AML-193 (cell line): ENCODE results near the gene SCFD2.
"Not testable (repeated sequence)": the region's sequence is repeated elsewhere in the genome, so short reads cannot be mapped to it uniquely, and the experiment has no call there.

Experiments used
- DNase-seq, 2 experiments: peaks; one replicate each; lab custom pipeline; 2025; lab: John Stamatoyannopoulos, UW

SCFD2 gene

DNA sequence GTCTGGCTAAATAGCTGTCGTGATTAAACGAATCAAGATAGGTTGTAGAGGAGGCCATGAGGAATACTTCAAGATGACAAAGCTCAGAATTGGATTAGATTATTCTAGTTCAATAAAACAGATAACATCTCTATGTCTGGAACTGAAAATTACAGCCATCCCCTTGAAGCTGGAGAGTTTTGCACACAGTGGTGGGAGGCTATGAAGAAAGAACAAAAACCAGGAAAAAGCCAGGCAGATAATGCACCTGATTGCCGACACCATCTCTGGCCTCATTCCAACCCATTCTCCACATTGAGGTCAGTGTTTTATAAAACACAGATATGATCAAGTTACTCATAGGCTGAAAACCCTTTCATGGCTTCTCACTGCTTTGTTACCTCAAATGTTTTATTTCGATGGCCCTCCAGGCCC lies 315.5 kb downstream of the SCFD2 start:
- DNase-seq, result no peak

DNA sequence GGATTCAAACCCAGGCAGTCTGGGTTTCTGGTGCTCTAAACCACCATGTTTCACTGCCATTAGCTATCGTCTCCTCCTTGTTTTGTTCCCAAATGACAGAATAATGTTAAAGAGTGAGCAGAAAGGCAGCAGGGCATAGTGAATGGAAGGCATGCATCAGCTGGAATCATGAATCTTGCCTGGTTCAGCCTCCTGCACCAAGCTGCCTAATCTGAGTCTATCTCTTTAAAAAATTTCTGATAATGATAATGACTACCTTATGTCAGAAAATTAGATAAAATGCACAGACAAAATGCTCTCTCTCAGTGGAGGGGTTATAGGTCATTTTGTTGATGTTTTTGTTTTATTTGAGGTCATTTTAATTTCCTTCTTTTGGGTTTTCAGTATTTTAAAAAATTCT lies 316.3 kb downstream of the SCFD2 start:
- no peak for DNase-seq

DNA sequence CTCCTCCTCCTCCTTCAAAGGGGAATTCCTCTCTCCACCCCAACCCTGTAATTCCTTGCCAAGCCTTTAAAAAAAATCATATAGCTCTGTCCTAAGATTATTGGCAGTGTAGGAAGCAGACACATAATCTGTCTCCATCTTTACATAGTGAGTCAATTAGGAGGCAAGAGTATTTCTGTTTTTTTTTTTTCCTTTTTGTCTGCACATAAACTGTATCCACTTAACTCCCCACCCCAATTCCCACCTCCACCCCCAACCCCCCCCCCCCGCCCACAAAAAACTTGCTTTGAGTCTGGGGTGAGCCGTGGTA lies 321.3 kb downstream of the SCFD2 start:
- no peak for DNase-seq

DNA sequence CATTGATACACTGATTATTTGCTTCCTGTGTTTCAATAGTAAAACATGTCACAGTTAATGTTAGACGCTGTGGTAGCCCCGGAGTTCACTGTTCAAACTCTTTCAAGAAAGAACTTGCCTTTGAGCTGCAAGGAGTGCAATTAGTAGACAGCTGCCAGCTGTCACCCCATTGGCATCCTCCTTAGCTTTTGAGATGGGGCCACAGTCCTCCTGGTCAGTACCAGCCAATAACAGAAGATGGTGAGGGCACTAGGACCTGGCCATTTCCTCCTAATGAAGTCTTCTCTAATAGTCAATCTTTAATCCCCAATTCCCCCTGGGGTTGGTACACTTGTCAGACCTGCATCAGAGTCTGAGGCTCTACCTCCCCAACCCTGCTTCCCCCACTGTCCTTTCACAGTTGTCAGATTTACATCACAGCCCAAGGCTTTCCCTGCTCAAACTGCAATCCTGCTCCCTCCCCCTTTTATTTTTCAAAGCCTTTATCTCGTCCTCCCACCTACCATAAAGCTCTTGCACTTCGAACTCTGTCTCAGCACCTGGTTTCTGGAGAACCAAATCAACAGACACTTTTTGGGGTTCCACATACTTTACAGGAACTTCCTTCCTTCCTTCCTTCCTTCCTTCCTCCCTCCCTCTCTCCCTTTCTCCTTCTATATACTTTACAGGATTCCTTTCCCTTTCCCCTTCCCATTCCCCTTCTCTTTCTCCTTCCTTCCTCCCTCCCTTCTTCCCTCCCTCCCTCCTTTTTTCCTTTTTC lies 321.8 kb downstream of the SCFD2 start:
- no peak for DNase-seq

DNA sequence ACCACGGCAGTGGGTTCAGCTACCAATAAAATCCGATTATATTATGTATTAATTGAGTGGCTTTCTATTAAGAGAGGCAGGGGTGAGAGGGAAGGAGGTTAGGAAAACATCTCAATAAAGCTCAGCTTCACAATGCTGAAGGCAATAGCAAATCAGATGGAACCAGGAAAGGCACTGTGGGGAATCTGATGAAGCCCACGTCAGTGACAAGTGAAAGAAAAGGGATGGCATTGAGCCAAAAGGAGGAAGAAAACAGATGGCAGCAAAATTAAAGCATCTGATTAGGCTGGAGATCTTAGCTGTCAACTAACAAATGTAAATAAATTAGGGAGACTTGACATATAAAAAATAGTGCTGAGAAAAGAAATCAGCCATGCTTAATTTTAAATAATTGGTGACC lies 322.8 kb downstream of the SCFD2 start:
- no peak for DNase-seq

DNA sequence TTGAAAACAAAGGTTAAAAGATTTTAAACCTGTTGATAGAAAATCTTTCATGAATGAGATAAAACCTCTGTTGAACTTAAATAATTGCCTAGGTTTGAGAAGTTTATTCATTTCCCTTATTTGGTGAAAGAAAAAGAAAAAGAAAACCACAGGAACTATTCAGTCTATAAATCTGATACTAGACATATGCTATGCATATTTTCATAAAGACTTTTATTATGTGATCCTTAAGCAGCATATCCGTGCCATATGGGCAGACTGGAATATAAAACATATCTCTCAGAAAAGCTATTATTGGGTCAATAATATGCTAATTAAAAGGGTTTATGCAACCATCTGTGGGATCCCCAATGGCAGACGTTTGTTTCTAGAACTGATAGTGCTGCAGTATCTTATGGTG lies 325.0 kb downstream of the SCFD2 start:
- DNase-seq, result no peak

DNA sequence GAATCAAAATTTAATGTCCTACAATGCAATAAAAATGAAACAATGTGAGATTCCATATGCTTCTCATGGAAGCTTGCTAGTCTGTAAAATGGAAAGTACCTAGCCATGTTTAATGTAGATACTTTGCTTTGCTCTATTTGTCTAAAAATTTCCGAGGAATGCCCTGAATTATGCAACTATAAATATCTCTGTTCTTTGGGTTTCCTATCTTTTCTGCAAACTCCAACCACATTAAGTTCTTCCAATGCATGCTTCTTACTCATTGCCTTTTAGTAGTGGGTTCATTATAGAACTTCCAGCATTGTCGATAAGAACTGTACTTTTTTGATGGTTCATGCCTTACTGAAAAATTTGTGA lies 325.4 kb downstream of the SCFD2 start:
- DNase-seq, result no peak

DNA sequence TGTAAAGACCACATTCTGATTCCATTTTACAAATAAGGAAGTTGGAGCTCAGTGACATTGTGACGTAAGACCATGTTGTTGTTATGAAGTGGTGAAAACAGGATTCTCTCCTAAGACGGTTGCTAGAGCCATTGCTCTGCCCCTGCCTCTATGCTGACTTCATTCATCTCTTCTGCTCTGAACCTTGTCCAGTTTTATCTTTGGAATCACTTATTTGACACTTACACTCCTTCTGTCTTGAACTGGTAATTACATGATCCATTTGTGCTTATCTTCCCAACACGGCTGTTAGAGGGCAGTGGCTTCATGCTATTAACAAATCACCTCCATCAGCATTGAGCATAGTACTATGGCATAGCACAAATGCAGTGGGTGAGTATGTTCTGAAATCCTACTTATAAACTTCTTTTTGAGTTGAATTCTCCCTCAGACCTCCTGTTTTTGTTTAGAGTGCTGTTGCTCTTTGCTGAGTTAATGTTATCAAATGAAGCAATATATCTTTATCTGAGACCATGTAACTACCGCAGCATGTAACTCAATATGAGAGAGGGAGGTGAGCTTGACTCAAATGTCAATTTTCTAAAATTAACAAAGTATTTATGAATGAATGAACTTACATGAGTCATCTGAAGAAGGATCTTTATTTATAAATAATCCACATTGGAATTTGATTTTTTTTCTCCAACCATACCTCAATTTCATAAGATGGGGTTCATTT lies 326.0 kb downstream of the SCFD2 start:
- DNase-seq, result peak; percentile 58 to 67

DNA sequence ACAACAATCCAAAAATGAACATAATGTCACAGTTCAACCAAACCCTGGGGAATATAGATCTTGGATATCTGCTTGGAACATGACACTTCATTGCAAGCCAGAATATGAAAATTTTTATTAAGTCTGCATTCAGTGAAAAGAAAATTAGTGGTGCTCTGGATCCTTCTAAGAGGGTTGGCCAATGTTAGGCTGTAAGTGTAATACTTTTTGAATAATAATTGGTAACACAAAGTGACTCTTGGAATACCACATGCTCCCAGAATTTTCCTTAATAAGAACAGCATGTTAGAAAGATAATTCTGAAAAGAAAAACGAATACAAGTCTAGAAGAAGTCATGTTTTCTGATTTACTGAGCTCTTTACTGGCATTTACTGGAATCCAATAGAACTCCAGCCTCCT lies 328.0 kb downstream of the SCFD2 start:
- no peak for DNase-seq

DNA sequence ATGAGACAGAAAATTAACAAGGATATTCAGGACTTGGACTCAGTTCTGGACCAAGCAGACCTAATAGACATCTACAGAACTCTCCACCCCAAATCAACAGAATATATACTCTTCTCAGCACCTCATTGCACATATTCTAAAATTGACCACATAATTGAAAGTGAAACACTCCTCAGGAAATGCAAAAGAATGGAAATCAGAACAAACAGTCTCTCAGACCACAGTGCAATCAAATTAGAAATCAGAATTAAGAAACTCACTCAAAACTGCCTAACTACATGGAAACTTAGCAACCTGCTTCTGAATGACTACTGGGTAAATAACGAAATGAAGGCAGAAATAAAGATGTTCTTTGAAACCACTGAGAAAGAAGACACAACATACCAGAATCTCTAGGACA lies 333.0 kb downstream of the SCFD2 start:
- not testable (repeated sequence) for DNase-seq

DNA sequence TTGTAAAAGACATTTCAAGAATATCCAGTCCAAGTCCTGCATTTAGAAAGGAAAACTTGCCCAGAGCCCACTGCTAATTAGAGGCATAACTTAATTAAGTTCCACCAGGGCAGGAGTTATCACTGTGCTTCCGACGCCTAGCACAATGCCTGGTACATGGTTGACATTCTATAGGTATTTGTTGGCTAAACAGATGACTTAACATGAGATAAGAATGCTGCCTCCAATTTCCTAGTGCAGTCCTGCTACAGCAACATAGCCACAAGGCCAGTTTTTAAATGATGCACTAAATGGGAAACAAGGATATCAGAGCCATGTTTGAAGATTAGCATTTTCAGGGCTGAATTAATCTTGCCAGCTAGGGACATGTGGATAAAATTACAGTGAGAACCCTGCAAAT lies 339.6 kb downstream of the SCFD2 start:
- DNase-seq, result no peak

DNA sequence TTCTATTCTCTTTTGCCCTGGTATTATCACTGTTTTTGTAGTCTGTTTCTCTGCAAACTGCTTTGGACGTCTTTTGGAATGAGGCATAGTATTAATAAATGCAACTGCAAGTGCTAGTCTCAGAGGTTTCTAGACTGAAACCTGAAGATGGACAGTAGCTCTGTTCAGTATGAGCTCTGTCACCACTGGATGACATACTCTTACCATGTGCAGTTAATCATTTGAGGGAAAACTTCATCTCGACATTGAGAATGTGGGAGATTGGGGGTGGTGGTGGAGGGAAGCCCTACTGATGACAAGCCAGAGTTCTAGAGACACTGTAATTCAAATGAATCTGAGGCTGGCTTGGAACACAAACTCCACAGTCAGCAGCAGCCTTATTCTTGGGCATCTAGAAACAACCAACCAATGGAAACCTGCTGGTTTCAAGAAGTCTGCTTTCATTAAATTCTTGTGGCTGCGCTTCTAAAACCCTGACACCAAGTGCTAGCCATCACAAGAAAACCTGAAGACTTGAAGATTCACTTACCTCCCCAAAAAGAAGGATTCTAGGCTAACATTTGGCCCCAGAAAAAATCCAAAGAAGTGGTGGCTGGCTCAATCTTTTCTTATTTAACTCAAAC lies 342.1 kb downstream of the SCFD2 start:
- DNase-seq, result no peak

DNA sequence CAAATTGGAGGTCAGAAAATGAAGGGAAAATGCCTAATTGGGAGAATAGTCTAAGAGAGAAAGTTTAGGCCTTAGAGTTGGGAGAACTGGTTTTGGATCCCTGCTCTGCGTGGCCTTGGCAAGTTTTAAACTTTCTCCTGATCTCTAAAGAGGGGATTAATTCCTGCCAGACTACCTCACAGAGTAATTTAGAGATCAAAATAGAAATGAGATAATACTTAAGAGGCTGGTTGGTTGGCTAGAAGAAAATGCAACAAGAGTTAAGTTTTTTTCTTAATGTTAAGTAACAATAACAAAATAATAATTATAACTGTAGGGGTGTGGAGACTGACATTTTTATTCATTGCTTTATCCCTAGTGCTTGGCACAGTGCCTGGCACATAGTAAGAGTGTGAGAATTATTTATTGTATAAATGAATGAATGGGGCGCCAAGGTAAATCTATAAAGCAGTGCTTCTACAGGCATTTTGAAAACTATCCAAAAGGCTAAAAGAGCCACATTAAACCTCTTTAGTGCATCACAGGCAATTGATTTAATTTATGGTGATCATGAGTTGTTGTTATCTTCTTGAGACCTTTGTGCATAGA lies 343.3 kb downstream of the SCFD2 start:
- no peak for DNase-seq

DNA sequence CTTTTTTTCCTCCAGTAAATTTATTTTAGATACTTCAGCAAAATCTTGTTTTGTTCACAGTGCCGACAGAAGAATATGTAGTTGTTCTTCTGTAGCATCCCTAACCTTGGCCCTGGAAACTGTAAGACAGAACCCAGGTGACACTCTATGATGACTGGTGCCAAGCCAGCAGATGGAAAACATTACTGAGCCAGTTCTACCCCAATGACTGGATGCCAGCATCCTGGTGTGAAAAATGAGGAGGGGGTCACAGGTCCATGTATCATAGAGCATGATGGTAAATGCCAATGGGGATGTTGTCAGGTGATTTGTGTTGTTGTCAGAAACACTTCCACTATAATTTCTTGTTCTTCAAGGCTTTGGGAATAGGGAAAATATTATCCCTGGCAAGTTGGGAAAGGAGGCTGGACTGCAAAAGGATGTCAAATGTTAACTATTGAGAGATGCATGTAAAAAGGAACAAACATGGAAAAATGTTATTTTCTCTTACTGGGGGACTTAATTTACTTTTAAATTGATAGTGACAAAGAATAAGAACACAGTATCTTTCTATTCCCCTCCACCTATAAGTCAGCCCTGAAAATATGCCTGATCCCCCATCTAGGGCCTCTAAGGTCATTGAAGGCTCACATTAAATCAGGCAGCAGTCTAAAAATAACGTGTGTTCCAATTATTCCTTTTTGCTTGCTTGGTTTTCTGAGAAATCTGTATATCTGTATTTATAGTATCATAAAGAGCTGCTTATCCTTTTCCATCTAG lies 343.9 kb downstream of the SCFD2 start:
- DNase-seq, result no peak

DNA sequence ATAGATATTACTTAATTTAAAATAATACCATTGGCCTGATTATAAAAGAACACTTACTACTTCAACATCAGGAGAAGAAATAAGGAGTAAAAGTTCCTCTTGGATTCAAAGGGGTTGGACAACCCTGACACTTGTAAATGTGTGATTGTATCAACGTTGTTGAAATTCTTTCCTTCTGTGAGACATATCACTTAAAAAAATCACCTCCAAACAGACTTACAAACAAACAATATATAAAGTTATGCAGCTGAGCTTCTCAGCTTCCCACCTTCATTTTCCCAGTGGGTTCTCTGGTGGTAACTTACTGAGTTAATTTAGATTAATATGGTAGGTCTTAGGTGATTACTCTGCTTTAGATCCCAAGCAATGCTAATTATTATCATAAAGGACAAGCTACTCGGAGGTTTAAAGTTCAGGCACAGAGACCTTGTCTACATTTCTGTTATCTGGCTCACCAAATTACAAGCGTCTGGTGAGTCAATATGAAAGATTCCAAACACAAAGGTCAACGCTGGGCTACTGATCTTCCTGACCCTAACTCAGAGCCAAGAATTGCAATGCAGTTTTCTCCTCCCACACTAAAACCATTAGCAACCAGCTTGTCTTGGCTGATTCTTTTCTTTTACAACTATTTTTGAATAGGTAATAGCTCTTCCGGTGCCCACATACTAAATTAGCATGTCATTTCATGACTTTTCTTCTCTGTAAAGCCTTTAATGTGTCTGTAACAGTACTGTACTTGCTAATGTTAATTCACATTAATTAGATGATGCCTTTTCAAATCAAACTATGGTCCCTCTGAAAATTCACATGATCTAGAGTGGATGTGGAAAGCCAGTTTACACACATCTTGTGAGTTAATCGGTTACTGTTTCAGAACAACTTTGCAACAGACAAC lies 346.1 kb downstream of the SCFD2 start:
- no peak for DNase-seq

DNA sequence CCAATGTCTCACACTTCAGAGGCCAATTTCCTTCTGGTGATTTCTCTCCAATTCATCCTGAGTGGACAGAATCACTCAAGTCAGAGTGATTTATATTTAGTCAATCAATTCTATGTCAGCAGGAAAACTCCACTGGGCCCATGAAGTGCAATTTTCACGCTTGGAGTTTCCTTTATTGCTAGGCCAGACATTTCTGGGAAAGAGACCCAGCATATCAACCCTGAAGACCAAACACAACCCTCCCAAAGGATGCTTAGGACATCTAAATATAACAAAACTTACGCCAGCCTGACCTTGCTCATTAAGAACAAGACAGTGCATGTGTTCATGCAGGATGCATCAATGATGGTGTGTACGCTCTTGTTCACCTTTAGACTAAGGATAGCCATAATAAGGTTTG lies 347.4 kb downstream of the SCFD2 start:
- no peak for DNase-seq

DNA sequence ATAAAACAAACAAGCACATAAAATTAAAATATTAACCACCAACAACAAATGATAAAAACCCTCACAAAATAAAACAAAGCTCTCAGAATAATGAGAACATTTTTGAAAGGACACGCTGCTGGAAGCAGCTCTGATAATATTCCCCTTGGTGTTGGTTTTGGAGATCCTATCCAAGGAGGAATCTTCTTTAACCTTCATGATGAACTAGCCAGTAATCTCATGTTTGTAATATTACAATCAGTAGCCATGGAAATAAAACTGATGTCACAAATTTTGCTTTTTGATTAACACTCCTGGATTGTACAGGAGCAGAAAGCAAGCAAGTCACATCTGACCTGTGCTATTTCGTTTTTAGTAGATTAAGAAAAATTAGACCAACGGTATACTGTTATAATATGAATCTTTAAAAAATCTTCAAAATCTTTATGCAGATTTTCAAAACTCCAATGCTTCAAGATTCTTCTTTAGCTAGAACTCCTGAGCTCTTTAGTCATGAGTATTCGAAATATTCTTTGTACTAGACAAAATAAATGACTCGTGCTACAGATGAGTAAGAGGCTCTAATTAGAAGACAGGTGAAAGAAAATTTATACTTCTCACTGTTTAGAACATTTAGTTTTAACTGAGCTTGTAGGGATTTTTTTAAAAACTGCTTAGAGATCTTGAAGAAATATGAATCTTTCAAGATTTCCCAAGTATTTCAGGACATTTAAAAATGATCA lies 349.6 kb downstream of the SCFD2 start:
- no peak for DNase-seq

DNA sequence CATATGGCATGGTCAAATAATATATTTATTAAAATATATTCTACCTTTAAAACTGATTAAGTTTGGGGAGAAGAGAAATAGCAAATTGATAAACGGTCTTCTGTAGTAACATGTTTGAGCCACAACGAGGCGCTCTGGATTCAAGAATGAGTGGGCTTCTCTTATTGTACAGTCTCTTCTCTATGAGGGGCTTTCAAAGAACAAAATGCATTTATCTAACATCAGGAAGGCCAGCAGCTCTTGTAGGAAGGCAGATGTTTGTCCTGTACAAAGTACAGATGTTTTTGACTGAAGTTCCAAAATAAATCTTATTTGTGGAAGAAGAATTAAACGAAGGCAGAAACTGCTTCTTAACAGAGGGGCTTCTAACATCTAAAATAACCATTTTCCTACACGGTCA lies 350.2 kb downstream of the SCFD2 start:
- DNase-seq, result no peak

DNA sequence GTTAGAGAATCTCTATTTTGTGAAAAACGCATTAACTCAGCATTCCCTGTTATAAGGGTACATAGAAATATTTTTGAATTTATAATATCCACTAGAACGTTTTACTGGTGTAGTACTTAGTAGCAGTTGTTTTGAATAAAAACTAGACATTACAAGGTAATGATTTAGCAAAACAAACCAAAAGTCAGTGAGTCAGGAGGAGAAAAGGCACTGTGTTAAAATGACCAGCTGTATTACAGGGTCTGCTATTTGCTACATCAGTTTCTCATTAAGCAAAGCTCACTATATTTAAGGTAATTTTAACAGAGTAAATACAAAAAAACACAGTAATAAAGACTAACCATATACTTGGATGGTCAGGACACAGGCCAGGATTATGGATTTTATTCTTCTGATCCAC lies 351.0 kb downstream of the SCFD2 start:
- no peak for DNase-seq

DNA sequence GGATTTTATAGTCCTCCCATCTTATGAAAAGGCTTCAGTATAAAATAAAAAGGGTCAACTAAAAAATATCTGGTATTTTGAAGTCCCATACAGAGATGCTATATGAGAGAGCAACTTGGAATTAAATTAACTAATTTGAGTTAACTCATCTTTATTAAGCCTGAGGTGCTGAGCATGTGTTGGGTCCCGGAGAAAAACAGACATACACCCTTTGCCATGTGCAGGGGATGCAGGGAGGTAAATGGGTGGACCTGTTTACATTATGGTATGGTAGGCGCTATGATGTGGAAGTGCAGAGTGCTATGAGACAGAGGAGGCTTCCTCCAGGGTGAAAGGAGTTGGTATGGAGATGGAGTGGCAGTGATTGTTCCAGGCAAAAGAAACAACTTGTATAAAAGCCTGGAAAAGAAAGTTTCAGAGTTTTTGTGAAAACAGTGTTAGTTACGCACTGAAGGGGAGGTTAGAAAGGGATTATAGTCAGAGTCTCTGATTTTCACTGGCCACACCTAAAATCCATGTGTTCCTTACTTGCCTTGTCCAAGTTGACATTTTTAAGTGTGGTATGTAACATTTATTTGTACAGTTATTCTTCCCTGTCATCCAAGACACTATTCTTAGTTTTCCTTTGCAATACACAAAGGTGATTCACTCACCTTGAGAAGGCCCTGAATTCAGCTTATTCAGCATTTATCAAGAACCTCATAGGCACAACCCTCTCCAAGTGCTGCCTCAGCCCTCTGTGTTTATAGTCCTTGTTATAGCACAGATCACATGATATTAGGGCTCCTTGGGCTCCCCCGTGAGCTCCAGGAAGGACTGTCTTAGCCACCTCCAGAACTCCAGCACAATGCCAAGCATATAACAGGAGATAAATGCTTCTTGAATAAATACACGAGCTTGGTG lies 351.7 kb downstream of the SCFD2 start:
- no peak for DNase-seq
